NCI-H446 treated with DMSO at 0.1 percent for 48 hours (cell line): Measurements from ENCODE around the gene NR2C2.
"Not testable (repeated sequence)": the region's sequence is repeated elsewhere in the genome, so short reads cannot be mapped to it uniquely, and the experiment has no call there.

Experiments
- DNase-seq: peaks from one replicate; lab custom pipeline; 2025; lab: John Stamatoyannopoulos, UW

Gene NR2C2

GRCh38 chr3:14947100-14947885, at the start of gene NR2C2:
NR2C2 (plus strand) TSS chr3:14947583; CDS start chr3:15003915, 56,332 bp downstream.
- peak; percentile 28 for DNase-seq

- DNase-seq = no peak
These were observed 48.5 kb upstream of the NR2C2 start for GRCh38 chr3:14898929-14899328.

- no peak for DNase-seq
These were observed 47.3 kb upstream of the NR2C2 start for GRCh38 chr3:14899993-14900618.

- no peak for DNase-seq
These were observed 46.2 kb upstream of the NR2C2 start for GRCh38 chr3:14900881-14901873.

- DNase-seq = no peak
These were observed 44.7 kb upstream of the NR2C2 start for GRCh38 chr3:14902719-14903118.

GRCh38 chr3:14903501-14903900, 43.9 kb upstream of the NR2C2 start:
- not testable (repeated sequence) for DNase-seq

- no peak for DNase-seq
These were observed 42.2 kb upstream of the NR2C2 start for GRCh38 chr3:14905055-14905657.

- no peak for DNase-seq
These were observed 40.9 kb upstream of the NR2C2 start for GRCh38 chr3:14906355-14906971.

GRCh38 chr3:14907043-14907966, 40.1 kb upstream of the NR2C2 start:
- DNase-seq = no peak

GRCh38 chr3:14909250-14909649, 38.1 kb upstream of the NR2C2 start:
- DNase-seq = no peak

GRCh38 chr3:14911651-14912050, 35.7 kb upstream of the NR2C2 start:
- DNase-seq = no peak

GRCh38 chr3:14913071-14913925, 34.1 kb upstream of the NR2C2 start:
- no peak for DNase-seq

GRCh38 chr3:14913926-14914778, 33.2 kb upstream of the NR2C2 start:
- no peak for DNase-seq

- DNase-seq = no peak
These were observed 32.6 kb upstream of the NR2C2 start for GRCh38 chr3:14914779-14915117.

- DNase-seq = no peak
These were observed 31.7 kb upstream of the NR2C2 start for GRCh38 chr3:14915636-14916222.

GRCh38 chr3:14918356-14918860, 29.0 kb upstream of the NR2C2 start:
- no peak for DNase-seq

- DNase-seq = no peak
These were observed 26.8 kb upstream of the NR2C2 start for GRCh38 chr3:14920536-14920935.

GRCh38 chr3:14921034-14921616, 26.3 kb upstream of the NR2C2 start:
- peak; percentile 22 for DNase-seq
